ENCODE results near the gene GYPA.
"Not testable (repeated sequence)": the region's sequence is repeated elsewhere in the genome, so short reads cannot be mapped to it uniquely, and the experiment has no call there.

Gene GYPA

DNA sequence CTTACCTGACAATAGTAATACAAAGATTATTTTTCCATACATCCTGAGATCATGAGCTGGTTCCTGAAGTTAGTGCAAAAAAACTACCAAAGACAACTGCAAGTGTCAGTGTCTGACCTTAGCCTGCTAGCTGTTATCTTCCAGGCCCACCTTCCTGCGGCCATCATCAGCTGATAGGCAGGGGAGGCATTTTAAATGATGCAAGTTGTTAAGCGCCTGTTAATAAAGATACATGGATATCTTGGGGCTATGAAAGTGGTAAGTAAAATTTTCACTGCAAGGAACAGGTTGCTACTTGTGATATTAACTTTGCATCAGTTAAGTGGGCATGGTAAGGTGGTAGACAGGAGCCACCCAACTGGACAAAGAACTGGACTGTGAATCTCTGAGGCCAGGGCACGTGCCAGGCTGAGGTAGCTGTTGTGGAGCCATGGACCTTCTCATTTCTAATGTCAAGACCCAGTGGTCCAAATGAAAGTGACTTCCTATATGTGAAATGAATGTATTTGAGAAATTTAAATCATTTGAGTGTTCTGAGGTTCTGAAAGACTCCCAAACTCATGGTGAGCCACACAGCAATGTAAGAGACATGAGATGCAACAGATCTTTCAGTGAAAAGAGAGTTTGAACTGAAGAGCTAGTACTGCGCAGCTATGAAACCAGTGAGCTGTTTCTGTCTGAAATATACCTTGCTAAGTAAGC lies at the start of gene GYPA:
Gene GYPA (minus strand): TSS at position 125 of the 702 bp plus-strand sequence. CDS start 83 bp downstream, at position 42.
- DNase-seq, result peak; percentile 58

DNA sequence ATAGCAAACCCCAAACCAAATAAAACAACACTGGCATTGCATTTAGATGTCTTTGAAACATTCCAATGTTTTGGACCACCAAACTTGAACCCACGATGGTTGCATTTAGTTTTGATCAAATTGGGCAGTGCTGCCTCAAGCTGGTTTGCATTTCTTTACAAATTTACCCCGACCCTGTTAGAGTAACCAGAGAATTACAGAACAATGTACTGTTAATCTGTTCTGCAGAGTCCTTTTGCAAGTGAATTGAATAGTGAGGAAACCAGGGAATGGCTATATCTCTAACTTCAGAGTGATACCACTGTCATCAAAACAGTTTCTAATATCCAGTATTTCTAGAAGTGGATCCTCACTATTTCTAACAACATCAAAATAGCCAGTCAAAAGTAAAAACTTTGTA lies 49.5 kb upstream of the GYPA start:
- DNase-seq, result no peak

DNA sequence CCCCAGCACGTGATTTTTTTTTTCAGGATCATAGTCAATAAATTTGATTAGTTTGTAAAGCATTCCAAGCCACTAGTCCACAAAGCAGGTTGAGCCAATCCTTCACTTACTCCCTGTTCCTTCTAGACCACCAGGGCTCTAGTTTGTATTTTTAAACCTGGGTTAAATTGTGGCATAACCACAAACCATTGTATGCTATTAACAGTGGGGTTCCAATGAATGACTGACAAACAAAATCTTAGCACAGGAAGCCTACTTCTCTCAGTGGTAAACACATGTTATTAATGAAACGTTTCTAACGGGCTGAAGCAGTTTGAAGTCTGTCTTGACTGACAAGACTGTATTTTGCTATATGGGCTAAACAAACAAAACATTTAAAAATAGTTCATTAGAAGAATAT lies 48.6 kb upstream of the GYPA start:
- no peak for DNase-seq

DNA sequence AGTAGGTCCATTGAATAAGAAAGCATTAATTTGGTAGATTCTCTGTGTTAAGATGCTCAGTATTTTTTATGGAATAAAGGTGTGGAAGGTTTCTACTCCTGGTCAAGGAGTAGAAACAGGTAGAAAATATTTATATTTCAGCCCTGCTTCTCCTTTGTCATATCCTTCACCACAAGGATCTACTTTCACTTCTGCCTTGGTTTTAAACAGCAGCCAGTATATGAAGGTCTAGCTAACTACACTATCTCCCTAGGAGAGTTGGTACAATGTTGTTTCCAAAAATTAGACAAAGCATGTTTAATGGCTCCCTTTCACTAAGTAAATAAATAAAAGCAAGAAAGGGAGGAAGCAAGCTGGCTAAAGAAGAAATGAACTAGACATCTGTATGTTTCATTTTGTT lies 44.6 kb upstream of the GYPA start:
- no peak for DNase-seq

DNA sequence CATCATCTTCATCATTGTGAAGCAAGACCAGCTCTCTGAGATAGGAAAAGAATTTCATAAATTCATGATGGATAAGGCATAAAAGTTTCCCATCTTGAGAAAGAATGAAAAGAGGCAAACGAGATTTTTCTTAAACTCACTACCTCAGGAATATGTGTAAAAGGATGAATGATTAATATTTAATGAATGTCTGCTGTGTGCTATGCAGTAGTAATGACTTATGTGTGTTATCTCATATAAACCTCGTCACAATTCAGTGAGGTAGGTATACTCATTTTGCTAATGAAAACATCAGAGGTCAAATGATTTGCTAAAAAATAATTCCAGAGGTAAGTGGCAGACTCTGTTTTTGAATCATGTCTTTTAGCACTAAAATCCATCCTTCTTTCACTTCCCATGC lies 42.6 kb upstream of the GYPA start:
- no peak for DNase-seq

DNA sequence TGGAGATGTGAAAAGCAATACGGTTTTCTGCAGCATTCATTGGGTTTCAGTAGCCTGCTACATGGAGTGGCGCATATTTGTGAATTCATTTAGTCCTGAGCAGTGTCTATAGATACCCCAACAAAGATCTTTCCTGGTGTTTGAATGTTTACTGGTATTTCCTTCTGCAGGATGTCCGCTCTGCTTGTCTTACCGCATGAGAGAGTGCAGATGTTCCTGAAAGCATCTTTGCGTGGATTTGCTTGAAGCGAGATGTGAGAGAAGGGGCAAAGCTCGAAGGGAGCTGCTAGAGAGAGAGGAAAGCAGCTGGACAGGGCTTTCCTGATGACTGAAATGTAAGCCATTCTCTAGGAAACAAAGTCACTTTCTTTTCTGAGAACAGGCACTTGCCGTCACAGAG lies 40.9 kb upstream of the GYPA start:
- DNase-seq, result no peak

DNA sequence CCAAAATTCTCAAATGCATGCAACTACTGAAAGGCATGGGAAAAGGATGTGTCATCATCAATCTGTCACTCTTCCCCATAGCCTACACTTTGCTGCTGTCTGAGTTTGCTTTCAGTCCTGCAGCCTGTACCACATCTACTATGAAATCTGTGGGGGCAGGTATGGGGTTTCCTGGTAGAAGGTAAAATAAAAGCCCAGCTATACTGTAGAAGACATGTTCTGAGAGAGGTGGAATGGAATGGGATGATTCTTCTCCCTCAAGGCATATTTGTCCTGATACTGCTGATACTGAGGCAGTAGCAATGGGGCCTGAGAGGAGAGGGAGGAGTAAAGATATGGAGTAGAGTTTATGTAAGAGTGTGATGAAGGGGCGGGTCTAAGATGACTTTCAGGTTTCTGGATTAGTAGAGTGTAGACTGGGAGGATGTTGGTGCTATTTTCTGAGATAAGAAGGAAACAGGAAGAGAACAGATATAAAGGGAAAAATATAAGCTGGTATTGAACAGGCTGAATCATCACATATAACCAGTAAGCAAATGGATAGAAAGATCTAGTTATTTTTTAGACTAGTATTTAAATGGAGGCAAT lies 38.7 kb upstream of the GYPA start:
- no peak for DNase-seq

DNA sequence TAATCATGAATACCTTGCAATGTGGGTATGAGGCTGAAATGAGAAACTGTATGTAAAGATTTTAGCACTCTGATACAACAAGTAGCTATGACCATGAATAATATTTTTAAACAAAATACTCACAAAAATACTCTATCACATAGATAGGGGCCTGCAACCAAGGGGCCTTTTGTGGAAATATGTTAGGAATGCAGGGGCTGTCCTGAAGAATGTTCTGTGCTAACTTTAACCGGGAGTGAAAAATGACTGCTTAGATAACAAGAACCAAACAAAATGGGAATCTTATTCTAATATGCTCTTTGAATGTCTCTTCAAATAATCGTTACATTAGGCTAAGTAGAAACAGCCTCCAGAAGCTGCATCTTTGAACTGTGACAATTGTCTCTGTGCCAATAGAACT lies 37.9 kb upstream of the GYPA start:
- no peak for DNase-seq

DNA sequence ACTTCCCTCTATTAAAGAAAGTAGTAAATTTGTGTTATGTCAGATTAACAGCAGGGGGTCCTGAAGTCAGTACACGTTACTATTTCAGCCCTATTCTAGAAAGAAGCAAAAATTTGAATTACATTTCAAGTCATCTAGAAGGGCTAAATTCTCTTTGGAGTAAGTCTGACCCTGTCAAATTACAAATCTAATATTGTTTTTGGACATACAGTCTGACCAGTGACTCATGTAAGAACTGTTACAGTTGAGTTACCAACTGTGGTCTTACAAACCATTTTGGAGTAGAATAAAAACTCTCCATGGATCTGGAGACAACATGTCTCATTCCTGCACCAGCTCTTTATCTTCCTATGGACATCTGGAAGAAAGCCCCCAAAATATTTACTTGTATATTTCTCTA lies 36.0 kb upstream of the GYPA start:
- DNase-seq, result no peak

DNA sequence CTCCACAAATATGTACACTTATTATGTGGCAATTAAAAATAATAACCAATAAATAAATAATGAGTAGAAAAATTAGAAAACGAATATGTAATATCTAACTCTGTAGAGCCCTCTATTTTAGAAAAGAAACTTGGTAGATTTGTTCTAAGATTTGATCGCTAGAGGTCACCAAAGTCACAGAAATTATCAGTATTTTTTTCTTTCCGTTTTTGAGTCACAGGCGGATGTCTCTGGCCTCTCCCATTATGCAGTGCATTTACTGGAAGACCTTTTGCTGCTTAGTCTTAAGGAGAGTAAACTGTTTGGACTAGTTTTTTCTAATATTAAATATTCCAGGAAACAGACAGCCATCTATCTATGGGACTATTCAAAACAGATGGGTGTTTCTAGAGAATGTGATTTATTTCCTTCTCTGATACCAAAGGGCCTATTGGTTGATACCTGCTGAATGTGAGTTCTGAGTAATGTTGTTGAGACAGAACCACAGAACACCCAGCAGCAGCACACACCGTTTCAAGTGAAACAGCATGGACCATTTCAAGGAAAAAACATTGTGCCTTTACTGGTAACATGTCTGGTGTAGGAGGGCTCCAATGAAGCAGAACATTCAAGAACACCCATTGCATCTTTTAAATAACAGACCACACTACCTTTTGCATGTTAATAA lies 34.0 kb upstream of the GYPA start:
- peak; percentile 79 for DNase-seq

DNA sequence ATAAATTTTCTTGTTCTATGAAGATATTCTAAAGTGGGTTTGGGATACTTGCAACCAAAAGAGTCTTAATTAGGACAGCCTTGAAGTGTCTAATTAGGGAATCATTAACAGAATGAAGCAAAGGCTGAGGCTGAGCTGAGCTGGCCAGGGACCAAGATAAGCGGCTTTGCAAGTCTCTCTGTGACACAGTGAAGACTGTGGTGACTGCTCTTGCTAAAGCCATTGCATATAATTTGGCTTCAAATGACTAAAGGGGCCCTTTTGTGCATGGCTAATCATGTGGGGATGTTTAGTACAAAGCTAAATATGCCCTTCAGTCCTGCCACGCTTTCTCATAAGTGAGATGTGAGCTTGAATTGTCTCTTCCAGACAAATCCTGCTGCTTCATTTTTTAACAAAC lies 31.2 kb upstream of the GYPA start:
- DNase-seq, result no peak

DNA sequence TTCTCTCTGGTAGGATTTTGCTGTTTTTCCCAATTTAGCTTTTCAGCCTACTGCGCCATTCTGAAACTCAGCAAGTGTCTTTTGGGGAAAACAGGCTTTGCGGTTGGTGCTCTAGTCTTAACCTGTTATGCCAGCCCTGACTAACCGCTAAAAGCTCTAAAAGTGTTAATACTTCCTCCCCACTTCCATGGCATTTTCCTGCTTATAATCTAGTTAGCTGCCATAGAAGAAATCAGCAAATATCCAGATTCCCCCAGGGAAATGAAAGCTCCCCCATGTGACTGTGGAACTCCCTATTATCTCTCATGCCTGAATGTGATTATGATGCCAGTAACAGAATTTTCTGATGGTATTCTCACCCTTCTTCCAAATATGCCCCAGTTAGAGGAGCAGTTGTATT lies 28.7 kb upstream of the GYPA start:
- no peak for DNase-seq

DNA sequence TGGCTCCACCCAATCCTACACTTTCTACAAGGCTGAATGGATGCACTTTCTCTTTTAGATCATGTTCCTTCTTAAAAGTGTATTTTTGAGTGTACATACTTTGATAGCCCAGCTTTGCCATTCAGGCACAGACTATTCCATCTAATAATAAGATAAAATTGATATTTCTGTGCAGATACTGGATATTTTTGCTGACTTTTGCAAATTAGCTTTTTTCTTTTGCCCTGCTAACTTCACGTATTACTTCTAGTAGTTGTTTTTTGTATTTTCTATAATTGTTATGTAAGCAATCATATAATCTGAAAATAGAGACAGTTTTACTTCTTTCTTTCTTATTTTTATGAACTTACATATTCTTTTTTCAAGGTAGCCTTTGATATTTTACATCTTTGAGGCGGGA lies 13.5 kb upstream of the GYPA start:
- no peak for DNase-seq

DNA sequence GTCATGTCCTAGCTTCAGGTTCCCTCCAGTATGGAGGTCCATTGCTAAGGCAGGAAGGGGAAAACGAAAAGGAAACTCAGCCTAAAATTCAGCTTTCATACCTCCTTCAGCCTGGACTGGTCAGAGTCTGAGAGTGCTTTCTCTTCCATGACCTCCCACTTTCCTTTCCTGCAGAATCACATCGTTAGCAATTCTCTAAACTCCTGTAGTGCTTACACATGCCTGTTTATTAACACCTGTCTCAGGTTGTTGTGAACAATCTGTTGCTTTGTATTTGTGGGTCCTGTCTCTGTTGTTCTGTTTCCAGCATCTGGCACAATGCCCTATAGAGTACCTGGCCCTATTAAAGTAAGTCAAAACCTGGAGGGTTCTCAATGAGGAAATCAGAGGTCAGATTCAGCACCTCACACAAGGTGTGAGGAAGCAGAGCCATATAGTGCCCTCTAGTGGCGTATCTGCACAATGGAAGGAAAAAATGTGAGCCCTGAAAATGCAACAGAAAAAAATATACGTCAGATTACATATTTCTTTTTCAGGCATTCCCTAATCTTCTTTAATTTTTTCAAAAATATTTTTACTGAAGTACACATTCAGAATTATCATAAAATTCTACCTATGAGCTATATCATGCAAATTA lies 2.3 kb upstream of the GYPA start:
- DNase-seq, result peak; percentile 85

DNA sequence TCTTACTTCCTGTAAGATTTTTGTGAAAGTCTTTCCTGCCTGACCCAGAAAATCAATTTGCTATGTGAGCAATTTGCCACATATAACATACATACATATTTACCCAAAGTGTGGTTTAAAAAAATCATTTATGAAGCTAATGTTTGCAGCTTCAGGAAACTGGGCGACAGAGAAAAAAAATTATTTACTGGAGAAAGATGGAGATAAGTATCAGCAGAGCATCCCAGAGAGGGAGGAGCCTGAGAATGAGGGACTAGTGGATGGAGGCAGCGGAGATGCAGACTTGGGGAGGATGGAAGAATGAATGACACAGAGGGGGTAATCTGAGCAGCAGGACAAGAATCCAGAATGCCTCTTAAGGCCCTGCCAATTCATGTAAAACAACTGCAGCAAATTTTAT lies 975 bp upstream of the GYPA start:
- no peak for DNase-seq

DNA sequence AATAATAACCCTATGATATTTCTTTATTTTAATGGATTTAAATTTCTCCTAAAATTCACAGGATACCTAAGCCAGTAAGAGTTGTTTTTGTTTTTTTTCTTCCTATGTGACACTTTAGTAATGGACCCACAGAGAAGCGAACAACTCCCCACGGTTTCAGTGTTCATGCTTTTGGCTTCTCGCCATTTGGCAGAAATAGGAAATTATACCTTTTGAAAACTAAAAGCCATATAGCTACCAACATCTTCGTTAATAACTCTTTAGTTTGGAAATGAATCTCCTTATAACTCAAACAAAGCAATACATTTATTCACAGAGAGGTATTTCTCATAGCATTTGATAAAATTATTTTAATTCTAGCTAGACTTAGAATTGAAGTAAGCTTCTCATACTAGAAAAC lies 527 bp downstream of the GYPA start:
- DNase-seq, result peak; percentile 45

DNA sequence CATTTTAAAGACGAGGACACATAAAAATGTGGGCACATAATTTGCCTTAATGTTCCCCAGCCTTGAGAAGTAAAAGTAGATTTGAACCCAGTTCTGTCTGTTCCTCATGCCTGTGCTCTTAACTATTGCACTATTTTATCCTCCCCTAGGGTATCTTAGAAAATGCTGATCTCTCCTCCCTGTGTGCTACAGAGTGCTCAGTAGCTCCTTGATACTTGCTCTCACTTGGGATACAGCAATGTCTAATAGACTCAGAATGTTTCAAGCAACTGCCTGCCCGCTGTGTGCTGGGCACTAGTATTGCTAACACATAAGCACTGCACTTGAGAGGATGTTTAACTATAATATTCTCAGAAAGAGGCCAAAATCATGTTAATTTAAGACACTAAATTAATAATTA lies 971 bp downstream of the GYPA start:
- peak; percentile 49 for DNase-seq

DNA sequence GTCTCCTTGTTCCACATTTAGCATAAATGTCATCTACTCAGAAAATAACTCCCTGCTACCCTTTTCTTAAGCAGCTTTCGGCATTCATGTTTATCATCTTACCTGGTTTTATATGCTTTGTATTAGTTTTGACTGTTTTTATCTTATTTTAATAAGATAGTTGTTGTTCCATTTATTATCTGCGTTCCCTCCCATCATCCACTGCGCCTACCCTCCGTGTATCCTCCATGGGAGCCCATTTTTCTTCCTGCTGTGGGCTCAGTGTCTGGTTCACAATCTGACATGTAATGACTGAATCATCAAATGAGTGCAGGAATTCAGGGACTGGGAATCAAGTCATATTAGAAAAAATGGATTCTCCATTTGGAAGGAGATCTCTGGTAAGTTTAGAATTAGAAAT lies 2.3 kb downstream of the GYPA start:
- not testable (repeated sequence) for DNase-seq

DNA sequence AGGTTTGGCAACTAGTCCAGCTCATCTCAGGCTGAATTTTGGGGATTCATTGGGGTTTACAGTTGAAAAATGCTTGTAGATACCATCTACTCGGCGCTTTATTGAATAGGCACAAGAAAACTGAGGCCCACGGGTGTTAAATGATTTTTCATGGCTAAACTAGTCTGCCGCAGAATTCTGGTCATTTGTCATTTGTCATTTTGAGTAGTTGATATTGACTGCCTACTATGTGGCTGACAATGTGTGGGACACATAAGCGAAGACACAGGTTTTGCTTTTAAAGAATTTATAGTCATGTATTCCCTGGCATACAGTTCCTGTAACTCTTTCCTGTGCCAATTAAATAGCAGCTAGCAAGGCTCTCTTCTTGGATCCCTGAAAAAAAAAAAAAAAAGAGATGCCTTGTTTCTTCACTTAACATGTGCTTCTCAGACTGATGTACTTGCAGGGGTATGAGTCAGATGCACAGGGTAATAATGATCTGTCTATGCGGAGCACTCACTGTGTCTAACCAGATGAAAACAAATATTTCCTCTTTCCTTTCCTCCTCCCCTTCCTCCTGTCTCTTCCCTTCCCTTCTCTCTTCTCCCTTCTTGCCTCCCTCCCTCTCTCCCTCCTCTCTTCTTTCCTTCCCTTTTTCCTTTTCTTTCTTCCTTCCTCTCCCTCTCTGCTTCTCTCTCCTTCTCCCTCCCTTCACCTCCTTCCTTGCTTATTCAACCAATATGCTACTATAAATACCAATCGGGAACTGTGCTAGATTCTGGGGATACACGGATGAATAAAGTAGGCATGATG lies 3.2 kb downstream of the GYPA start:
- DNase-seq, result not testable (repeated sequence)

DNA sequence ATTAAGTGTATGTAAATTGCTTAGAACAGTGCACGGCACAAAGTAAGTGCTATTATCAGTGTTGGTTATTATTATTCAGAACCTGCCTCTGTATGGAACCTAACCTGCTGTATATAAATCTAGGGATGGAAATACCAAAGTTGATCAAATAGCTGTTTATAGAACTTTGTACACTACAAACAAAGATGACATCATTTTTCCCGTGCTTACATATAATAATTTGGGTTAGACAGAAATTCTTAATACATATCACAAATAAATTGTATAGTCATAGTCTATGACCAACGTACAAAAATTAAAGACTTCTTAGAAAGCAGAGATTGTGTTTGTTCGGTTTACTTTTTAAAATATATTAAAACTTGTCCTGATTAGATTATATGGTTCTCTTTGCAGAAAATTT lies 4.3 kb downstream of the GYPA start:
- DNase-seq, result not testable (repeated sequence)

DNA sequence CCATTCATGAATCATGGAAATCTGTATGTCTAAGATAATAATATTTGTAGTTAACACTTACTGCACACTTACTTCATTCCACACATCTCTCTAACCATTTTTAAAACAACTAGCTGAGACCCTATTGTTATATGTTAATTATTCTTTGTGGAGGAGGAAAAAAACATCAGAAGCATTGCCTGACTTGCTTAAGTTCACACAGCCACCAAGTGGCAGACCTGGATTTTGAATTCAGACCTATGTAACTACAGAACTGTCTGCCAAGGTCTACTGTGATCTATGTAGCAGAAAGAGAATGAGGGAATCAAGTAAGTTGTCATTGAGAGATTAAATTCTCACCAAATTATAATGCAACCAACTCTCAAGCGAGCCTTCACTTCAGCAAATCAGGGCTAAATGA lies 10.4 kb downstream of the GYPA start:
- not testable (repeated sequence) for DNase-seq

DNA sequence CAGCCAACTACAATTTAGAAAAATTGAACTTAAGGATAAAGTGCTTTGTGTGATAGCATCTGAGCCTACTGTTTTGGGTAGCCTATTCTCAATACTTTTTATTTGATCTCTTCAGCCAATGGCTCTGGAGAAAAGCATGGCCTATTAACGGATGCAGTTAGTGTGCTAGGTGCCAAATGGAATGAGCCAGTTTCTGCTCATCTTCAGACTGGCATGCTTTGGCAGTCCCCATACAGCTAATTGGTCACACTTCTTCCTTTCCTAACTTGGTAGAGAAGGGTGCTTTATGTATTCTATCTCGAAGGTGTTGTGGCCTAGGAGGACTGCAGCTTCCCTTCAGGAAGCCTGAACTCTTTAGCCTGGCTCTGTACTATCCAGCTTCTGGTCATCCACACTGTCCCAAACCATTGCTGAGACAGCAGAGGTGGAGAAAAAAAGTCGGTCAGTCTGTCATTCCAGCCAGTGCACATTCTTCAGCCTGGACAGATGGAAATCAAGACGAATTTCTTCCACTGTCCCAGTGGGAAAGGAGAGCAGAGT lies 11.1 kb downstream of the GYPA start:
- DNase-seq, result not testable (repeated sequence)

Data from hematopoietic multipotent progenitor cell treated with erythropoietin and hydrocortisone succinate and interleukin-3 and kit ligand, for 6 days (in vitro differentiated cells).